Fibroblast of skin of left quadriceps (primary cell): ENCODE data around the gene BMPR1B.
A peak's percentile ranks its signal among the peaks of the same experiment; 100 is the strongest.

Experiments
- DNase-seq, 2 experiments: peaks; one replicate each; pipeline ENCODE4 v3.0.0-alpha.2; 2013; ENCODE audit warnings: low read depth in 2 of 2

Gene BMPR1B

GRCh38 chr4:94763005-94763404 is 5.2 kb downstream of the BMPR1B start:
- no peak for DNase-seq

GRCh38 chr4:94763500-94763899 is 5.7 kb downstream of the BMPR1B start:
- DNase-seq, result no peak

GRCh38 chr4:94764069-94764468 is 6.3 kb downstream of the BMPR1B start:
- no peak for DNase-seq

GRCh38 chr4:94765174-94765573 is 7.4 kb downstream of the BMPR1B start:
- no peak for DNase-seq

GRCh38 chr4:94765648-94766047 is 7.9 kb downstream of the BMPR1B start:
- no peak for DNase-seq

- DNase-seq, result peak; percentile 52
These were observed 9.1 kb downstream of the BMPR1B start for GRCh38 chr4:94766856-94767255.

GRCh38 chr4:94767446-94767845 is 9.7 kb downstream of the BMPR1B start:
- DNase-seq, result no peak

- DNase-seq, result no peak
These were observed 25.0 kb downstream of the BMPR1B start for GRCh38 chr4:94782707-94783106.

GRCh38 chr4:94791701-94792100 is 33.9 kb downstream of the BMPR1B start:
- no peak for DNase-seq

- peak; percentile 37 to 46 for DNase-seq
These were observed 41.1 kb downstream of the BMPR1B start for GRCh38 chr4:94798808-94799207.

- DNase-seq, result no peak
These were observed 43.3 kb downstream of the BMPR1B start for GRCh38 chr4:94801016-94801415.

GRCh38 chr4:94802091-94802490 is 44.3 kb downstream of the BMPR1B start:
- no peak for DNase-seq

GRCh38 chr4:94803181-94803580 is 45.4 kb downstream of the BMPR1B start:
- DNase-seq, result no peak

GRCh38 chr4:94804650-94805049 is 46.9 kb downstream of the BMPR1B start:
- DNase-seq, result no peak

GRCh38 chr4:94806376-94806775 is 48.6 kb downstream of the BMPR1B start:
- DNase-seq, result no peak

GRCh38 chr4:94811643-94812042 is 53.9 kb downstream of the BMPR1B start:
- no peak for DNase-seq

- DNase-seq, result no peak
These were observed 55.5 kb downstream of the BMPR1B start for GRCh38 chr4:94813221-94813620.

- DNase-seq, result no peak
These were observed 56.5 kb downstream of the BMPR1B start for GRCh38 chr4:94814237-94814636.

- no peak for DNase-seq
These were observed 61.8 kb downstream of the BMPR1B start for GRCh38 chr4:94819371-94820168.

- no peak for DNase-seq
These were observed 68.5 kb downstream of the BMPR1B start for GRCh38 chr4:94826206-94826605.

- DNase-seq, result peak; percentile 46 to 58
These were observed 69.8 kb downstream of the BMPR1B start for GRCh38 chr4:94827481-94828110.

- DNase-seq, result no peak
These were observed 71.1 kb downstream of the BMPR1B start for GRCh38 chr4:94828882-94829281.

- no peak for DNase-seq
These were observed 73.9 kb downstream of the BMPR1B start for GRCh38 chr4:94831607-94832006.
